ENCODE results near the gene ARHGAP24.

ARHGAP24 gene

DNA sequence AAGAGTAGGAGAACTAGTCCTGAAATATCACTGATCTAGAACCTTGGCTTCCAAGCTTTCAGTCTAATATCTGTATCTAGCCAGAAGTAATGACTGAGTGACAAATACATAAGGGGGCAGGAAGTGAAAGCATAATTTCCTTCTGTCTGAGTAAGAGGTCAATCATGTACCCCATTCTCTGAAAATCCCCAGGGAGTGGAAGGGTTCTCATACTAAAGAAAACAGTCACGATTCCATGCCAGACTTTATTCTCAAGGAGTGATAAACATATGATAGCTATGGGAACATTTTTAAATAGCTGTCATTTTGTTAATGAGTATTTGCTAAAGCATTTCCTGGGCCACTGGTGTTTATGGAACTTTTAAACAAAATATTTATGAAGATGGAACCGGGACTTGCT, 308.5 kb downstream of the ARHGAP24 start:
- TF ChIP-seq ZNF384 (IDR thresholded peaks at IDR 0.05) (no peak), TARDBP (IDR thresholded peaks at IDR 0.05) (no peak), CTBP1 (IDR thresholded peaks at IDR 0.05; ENCODE audit: borderline replicate concordance) (no peak), HDGF (IDR thresholded peaks at IDR 0.05; ENCODE audit: borderline replicate concordance) (no peak), FOXK2 (IDR thresholded peaks at IDR 0.05) (no peak), FOXA1 (IDR thresholded peaks at IDR 0.05) (no peak), PKNOX1 (IDR thresholded peaks at IDR 0.05) (no peak), SUZ12 (IDR thresholded peaks at IDR 0.05) (no peak), BHLHE40 (IDR thresholded peaks at IDR 0.05; ENCODE audit: borderline replicate concordance) (no peak), ARNT (IDR thresholded peaks at IDR 0.05) (no peak), FOXM1 (IDR thresholded peaks at IDR 0.05; ENCODE audit: borderline replicate concordance) (no peak), L3MBTL2 (conservative IDR thresholded peaks at IDR 0.05) (no peak), LEF1 (IDR thresholded peaks at IDR 0.05; ENCODE audit: borderline replicate concordance) (no peak), ELF4 (IDR thresholded peaks at IDR 0.05) (no peak)
- no peak for DNase-seq (ENCODE audit: extremely low spot score)
- ChIA-PET POLR2A (no interaction called here), CTCF (no interaction called here)

GRCh38 chr4:85783900-85784299, 308.9 kb downstream of the ARHGAP24 start:
- no peak for DNase-seq (ENCODE audit: extremely low spot score)
- POLR2A ChIA-PET = no interaction called here
- TF ChIP-seq L3MBTL2 (conservative IDR thresholded peaks at IDR 0.05) = no peak
- TF ChIP-seq ZNF384 (IDR thresholded peaks at IDR 0.05) = no peak
- TF ChIP-seq TARDBP (IDR thresholded peaks at IDR 0.05) = no peak
- CTCF ChIA-PET = no interaction called here

DNA sequence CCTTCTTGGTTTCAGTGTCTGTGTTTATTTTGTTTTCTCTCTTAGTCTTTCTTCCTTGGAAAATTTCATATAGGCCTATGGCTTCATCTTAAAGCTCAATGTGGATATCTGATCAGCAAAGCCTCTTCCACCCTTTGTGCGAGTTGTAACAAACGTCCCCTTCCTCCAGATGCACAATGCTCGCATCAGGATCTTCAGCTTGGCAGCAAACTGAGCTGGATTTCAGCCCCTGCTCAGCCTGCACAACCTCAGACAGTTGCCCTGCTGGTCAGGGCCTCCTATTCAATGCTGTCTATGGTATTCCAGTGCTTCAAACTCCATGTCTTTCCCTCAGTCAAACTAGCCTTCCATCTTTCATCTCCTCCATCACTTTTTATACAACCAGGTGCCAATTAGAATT, 309.4 kb downstream of the ARHGAP24 start:
- no peak for TF ChIP-seq SP1 (IDR thresholded peaks at IDR 0.05)
- no peak for TF ChIP-seq FOXK2 (IDR thresholded peaks at IDR 0.05)
- TF ChIP-seq CTBP1 (IDR thresholded peaks at IDR 0.05; ENCODE audit: borderline replicate concordance) = no peak
- no peak for TF ChIP-seq ZNF384 (IDR thresholded peaks at IDR 0.05)
- TF ChIP-seq HDGF (IDR thresholded peaks at IDR 0.05; ENCODE audit: borderline replicate concordance) = no peak
- no peak for TF ChIP-seq BHLHE40 (IDR thresholded peaks at IDR 0.05; ENCODE audit: borderline replicate concordance)
- TF ChIP-seq PKNOX1 (IDR thresholded peaks at IDR 0.05) = no peak
- no peak for TF ChIP-seq NFRKB (IDR thresholded peaks at IDR 0.05)
- TF ChIP-seq SUZ12 (IDR thresholded peaks at IDR 0.05) = no peak
- TF ChIP-seq FOXA1 (IDR thresholded peaks at IDR 0.05) = no peak
- TF ChIP-seq ELF4 (IDR thresholded peaks at IDR 0.05) = no peak
- no peak for TF ChIP-seq FOXM1 (IDR thresholded peaks at IDR 0.05; ENCODE audit: borderline replicate concordance)
- TF ChIP-seq TARDBP (IDR thresholded peaks at IDR 0.05) = no peak
- POLR2A ChIA-PET = no interaction called here
- CTCF ChIA-PET = no interaction called here

DNA sequence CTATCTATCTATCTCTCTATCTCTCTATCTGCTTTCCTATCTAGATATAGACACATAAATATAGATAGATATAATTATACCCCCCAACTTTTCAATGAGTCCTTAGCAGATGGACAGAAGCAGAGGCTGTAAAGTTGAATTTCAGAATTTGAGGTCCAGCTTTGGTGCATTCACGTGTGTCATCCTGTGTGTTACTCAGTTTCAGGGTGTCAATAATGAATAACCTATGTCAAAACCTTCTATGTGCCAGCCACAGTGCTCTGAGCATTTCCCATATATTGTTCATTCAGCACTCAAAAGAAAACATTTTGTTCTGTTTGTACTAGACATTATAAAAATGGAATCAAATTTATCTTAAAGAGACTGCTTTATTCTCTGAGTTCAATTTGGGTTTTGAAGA, 310.0 kb downstream of the ARHGAP24 start:
- no peak for TF ChIP-seq FOXK2 (IDR thresholded peaks at IDR 0.05)
- POLR2A ChIA-PET = no interaction called here
- DNase-seq (ENCODE audit: extremely low spot score) = no peak
- CTCF ChIA-PET = no interaction called here

More for the DNA sequence above, 309.4 kb downstream of the ARHGAP24 start:
- no peak for DNase-seq (ENCODE audit: extremely low spot score)

GRCh38 chr4:85787133-85787532, 312.2 kb downstream of the ARHGAP24 start:
- DNase-seq (ENCODE audit: extremely low spot score) = no peak
- TF ChIP-seq TARDBP (IDR thresholded peaks at IDR 0.05) (no peak), FOXA1 (IDR thresholded peaks at IDR 0.05) (no peak), PKNOX1 (IDR thresholded peaks at IDR 0.05) (no peak), ZNF384 (IDR thresholded peaks at IDR 0.05) (no peak), ELF4 (IDR thresholded peaks at IDR 0.05) (no peak), LEF1 (IDR thresholded peaks at IDR 0.05; ENCODE audit: borderline replicate concordance) (no peak), SUZ12 (IDR thresholded peaks at IDR 0.05) (no peak), BHLHE40 (IDR thresholded peaks at IDR 0.05; ENCODE audit: borderline replicate concordance) (no peak), ARNT (IDR thresholded peaks at IDR 0.05) (no peak), CTBP1 (IDR thresholded peaks at IDR 0.05; ENCODE audit: borderline replicate concordance) (no peak), L3MBTL2 (conservative IDR thresholded peaks at IDR 0.05) (no peak), NFRKB (IDR thresholded peaks at IDR 0.05) (no peak), FOXM1 (IDR thresholded peaks at IDR 0.05; ENCODE audit: borderline replicate concordance) (no peak), HDGF (IDR thresholded peaks at IDR 0.05; ENCODE audit: borderline replicate concordance) (no peak), FOXK2 (IDR thresholded peaks at IDR 0.05) (no peak), SP1 (IDR thresholded peaks at IDR 0.05) (no peak)
- CTCF ChIA-PET = interaction anchor here (0.5 to 2.4 kb wide), 3 partner anchors 10 to 928 kb away, joined by 3 to 12 read pairs (median 8); no protein-coding TSS in a partner anchor
- POLR2A ChIA-PET = no interaction called here

DNA sequence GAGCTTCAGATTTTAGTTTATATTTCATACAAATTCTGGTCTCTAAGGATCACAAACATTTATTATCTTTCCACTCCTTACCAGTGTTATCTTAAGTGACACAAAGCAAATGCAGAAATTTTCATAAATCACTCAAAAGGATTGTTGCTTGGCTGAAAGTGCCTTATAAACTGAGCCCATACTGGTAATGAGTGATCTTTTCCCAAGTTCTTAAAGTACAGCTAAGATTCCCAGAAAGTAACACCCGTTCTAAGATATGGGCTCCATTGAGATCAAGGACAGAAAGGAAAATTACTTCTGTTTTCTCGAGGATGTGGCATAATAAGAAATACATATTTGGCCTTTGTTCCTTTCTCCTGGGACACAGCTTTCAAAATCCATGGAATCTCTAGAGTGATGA, 313.7 kb downstream of the ARHGAP24 start:
- no peak for TF ChIP-seq HDGF (IDR thresholded peaks at IDR 0.05; ENCODE audit: borderline replicate concordance)
- TF ChIP-seq CTBP1 (IDR thresholded peaks at IDR 0.05; ENCODE audit: borderline replicate concordance) = no peak
- TF ChIP-seq PKNOX1 (IDR thresholded peaks at IDR 0.05) = 0 out of 2 replicates have a peak, but pooled peaks have one; percentile 6
- no peak for TF ChIP-seq ELF4 (IDR thresholded peaks at IDR 0.05)
- ChIA-PET POLR2A (no interaction called here), CTCF (interaction anchor here (0.6 to 2.4 kb wide), 2 partner anchors 8 to 315 kb away, joined by 3 to 12 read pairs; no protein-coding TSS in a partner anchor)
- DNase-seq (ENCODE audit: extremely low spot score) = no peak
